Activated T-helper 2 cell treated with anti-CD3 and anti-CD28 coated beads, Interferon-gamma antibody, Interleukin-2, Interleukin-4, amounts not matched to agents 10 μg/mL and 5 μg/mL and 100 μg/mL, durations not matched to agents 14 hours and 24 hours and 36 hours (primary cell): ENCODE measurements around the gene CISTR. TPM values are rescaled to one million over a fixed set of nuclear protein-coding genes. Genes with fewer than 3 reads are reported as not detected.

Experiments used
- DNase-seq: peaks from one replicate; pipeline ENCODE4 v3.0.0; 2021; ENCODE audit warnings: low spot score
- H3K27ac Mint-ChIP-seq: one replicate; pipeline ENCODE4 v1.8.0; 2021; ENCODE audit warnings: mixed read lengths
- H3K27me3 Mint-ChIP-seq: one replicate; pipeline ENCODE4 v1.8.0; 2021; ENCODE audit warnings: low read depth, mixed read lengths
- H3K36me3 Mint-ChIP-seq: one replicate; pipeline ENCODE4 v1.8.0; 2021; ENCODE audit warnings: low read depth, mixed read lengths
- H3K4me1 Mint-ChIP-seq: one replicate; pipeline ENCODE4 v1.8.0; 2021; ENCODE audit warnings: low read depth, mixed read lengths
- H3K4me3 Mint-ChIP-seq: one replicate; pipeline ENCODE4 v1.8.0; 2021; ENCODE audit warnings: low read depth, mild to moderate bottlenecking, moderate library complexity, mixed read lengths
- H3K9me3 Mint-ChIP-seq: one replicate; pipeline ENCODE4 v1.8.0; 2021; ENCODE audit warnings: mixed read lengths
- intact Hi-C: fragments of 100-400 bp; cut with micrococcal nuclease; formaldehyde crosslinking; loops from one replicate; pipeline ENCODE4 v1.15.1; 2023
- total RNA-seq: library from RNA; stranded (reverse); gene quantifications from 2 replicates; pipeline ENCODE4 v1.2.3, GENCODE V29; 2022

Gene CISTR
- total RNA-seq, 1 donor from 2014 or later, result not detected

DNA sequence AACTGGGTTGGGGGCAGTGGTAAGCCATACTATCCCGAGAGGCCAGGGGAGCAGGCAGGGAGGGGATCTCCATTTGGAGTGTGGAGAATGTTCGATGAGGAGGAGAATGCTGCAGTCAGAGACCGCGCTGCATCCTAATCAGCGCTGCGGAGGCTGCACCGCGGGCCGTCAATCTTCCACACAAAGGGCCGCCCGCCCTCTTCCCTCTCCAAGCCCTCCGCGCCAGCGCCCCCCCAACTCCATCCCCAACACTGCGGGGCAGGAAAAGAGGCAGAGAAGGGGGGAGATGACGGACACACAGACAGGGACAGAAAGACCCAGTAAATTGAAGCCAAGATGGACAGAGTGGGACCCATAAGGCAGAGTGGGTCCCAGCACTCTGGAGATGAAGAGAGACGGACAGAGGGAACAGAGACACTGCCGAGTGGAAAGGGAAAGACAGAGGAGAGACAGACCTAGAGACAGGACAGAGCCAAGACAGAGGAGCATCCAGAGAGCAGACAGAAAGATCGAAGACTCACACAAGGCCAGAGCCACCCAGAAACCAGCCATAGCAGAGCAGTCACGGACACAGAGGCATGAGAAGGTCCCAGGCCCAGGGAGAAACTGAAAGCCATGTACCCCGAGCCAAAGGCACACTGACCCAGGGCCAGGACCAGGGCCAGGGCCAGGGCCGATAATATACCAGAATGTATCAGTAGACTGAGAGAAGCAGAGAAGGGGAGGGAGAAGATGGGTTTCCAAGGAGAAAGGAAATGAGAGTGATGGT lies 3.5 kb downstream of the CISTR start:
- H3K27ac Mint-ChIP-seq, result no peak overlapping the region
- H3K27me3 Mint-ChIP-seq, result peaks cover 25% of the 10 kb centered on the region
- H3K4me3 Mint-ChIP-seq, result no peak overlapping the region
- H3K9me3 Mint-ChIP-seq, result no peaks in the 10 kb centered on the region
- H3K36me3 Mint-ChIP-seq, result no peaks in the 10 kb centered on the region
- H3K4me1 Mint-ChIP-seq, result peaks cover 16% of the 10 kb centered on the region
- intact Hi-C loops, result loop anchor here (10.0 kb wide), 2 partner anchors 203 to 437 kb away; partner anchors contain the start of gene SMUG1
- no peak for DNase-seq

DNA sequence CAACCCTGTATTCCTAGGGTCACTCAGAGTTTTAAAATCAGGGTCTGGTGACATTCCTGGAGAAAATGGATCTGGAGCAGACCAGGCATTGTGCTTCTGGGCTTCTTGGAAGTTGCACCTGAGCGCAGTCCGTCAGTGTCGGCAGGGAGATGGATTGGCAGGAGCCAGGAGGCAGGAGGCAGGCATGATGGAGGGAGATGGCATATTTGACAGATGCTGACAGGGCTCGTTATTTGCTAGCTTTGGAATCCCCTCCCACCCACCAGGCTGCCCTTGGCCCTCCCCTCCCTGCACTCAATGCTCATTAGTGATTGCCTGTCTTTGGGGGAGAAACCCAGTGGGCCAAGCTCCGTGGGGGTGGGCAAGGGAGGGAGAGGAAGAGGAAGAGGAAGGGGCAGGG lies 4.7 kb downstream of the CISTR start:
- intact Hi-C loops, result loop anchor here (10.0 kb wide), 2 partner anchors 202 to 438 kb away; partner anchors contain the start of gene SMUG1
- DNase-seq, result no peak
- H3K27ac Mint-ChIP-seq, result no peak overlapping the region
- H3K27me3 Mint-ChIP-seq, result peaks cover 35% of the 10 kb centered on the region
- no peaks in the 10 kb centered on the region for H3K9me3 Mint-ChIP-seq
- peaks cover 16% of the 10 kb centered on the region for H3K4me1 Mint-ChIP-seq
- no peak overlapping the region for H3K4me3 Mint-ChIP-seq
- H3K36me3 Mint-ChIP-seq, result no peaks in the 10 kb centered on the region

DNA sequence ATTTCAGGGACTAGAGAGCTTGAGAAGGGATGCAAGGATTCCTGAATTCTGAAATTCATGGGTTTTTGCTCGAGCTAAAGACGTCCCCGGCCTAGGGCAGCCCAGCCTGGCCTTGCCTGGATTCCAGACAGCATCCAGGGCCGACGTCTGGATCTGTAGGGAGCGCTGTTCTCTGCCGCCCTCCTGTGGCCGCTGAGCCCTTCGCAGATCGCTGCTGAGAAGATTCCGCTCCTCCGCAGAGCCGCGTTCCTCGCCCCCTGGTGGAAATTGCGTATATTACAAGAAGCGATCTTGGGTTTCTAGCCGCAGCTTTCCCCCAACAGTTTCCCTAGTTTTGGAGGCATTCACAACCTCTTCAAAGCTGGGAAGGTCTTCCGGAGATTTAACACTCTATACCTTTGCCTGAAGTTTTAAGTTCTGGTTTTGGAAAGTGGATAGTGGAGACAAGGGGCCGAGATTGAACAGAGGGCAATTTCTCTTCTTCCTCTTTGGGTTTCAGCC lies 5.1 kb downstream of the CISTR start:
- no peak overlapping the region for H3K27ac Mint-ChIP-seq

GRCh38 chr12:53744751-53745150 lies 7.0 kb downstream of the CISTR start:
- Mint-ChIP-seq H3K9me3 (no peaks in the 10 kb centered on the region), H3K4me3 (no peak overlapping the region), H3K4me1 (peaks cover 10% of the 10 kb centered on the region), H3K27me3 (peaks cover 36% of the 10 kb centered on the region), H3K27ac (no peak overlapping the region), H3K36me3 (no peaks in the 10 kb centered on the region)
- intact Hi-C loops, result loop anchor here (10.0 kb wide), 2 partner anchors 200 to 440 kb away; partner anchors contain the start of gene SMUG1
- DNase-seq, result no peak

More for the DNA sequence above, 5.1 kb downstream of the CISTR start:
- DNase-seq, result peak; percentile 80
- no peaks in the 10 kb centered on the region for H3K36me3 Mint-ChIP-seq
- intact Hi-C loops, result loop anchor here (1.0 to 10.0 kb wide), 3 partner anchors 45 to 438 kb away; partner anchors contain the start of gene SMUG1
- no peak overlapping the region for H3K4me3 Mint-ChIP-seq
- peaks cover 36% of the 10 kb centered on the region for H3K27me3 Mint-ChIP-seq
- peaks cover 16% of the 10 kb centered on the region for H3K4me1 Mint-ChIP-seq
- H3K9me3 Mint-ChIP-seq, result no peaks in the 10 kb centered on the region

- intact Hi-C loops, result loop anchor here (10.0 kb wide), 2 partner anchors 199 to 441 kb away; partner anchors contain the start of gene SMUG1
- no peak overlapping the region for H3K27ac Mint-ChIP-seq
- no peak overlapping the region for H3K4me3 Mint-ChIP-seq
- no peaks in the 10 kb centered on the region for H3K36me3 Mint-ChIP-seq
- H3K9me3 Mint-ChIP-seq, result no peaks in the 10 kb centered on the region
- DNase-seq, result no peak
- H3K4me1 Mint-ChIP-seq, result peaks cover 14% of the 10 kb centered on the region
- peaks cover 42% of the 10 kb centered on the region for H3K27me3 Mint-ChIP-seq
Measured at GRCh38 chr12:53744130-53744441, 7.7 kb downstream of the CISTR start.

DNA sequence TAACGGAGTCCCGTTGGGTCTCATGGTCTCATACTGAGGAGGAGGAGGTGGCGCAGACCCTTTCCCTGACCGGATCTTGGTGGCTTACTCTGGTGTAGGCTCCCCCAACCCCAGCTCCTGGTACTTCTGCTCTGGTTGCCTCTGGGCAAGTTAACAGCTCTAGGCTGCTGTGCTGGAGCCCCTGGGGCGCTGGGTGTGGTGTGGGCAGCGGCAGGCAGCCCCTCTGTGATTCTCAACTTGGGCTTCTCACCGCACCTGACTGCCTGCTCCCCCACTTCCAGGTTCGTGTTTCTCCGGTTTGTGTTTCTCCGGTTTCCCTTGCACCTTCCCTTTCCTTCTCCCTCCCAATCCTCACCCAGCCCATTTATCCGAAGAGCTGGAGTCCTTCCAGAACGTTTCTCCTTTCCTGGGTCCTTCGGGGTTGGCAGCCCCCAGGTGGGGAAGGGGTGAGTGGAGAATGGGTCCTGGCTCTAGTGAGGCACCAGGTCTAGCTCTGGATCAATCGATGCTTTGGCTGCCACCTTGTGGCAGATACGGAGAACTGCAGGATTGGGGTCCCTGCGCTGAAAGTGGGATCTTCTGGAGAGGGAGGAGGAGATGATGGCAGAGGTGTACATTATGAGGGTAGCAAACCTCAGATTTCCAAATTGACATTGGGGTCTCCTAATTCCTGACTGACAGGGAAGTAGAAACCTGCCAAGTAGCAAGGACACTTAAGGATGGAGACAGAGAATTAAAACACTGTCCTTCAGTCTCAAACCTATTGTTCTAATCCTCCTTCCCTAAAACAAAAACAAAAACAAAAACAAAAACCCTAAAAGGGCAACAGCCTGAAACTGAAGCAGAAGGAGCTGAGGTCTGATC lies 8.3 kb downstream of the CISTR start:
- Mint-ChIP-seq H3K36me3 (no peaks in the 10 kb centered on the region), H3K4me3 (peak overlapping the region; percentile 45), H3K9me3 (no peaks in the 10 kb centered on the region), H3K27me3 (peaks cover 47% of the 10 kb centered on the region), H3K4me1 (peaks cover 19% of the 10 kb centered on the region), H3K27ac (no peak overlapping the region)
- DNase-seq, result peak; percentile 50
- intact Hi-C loops, result loop anchor here (10.0 kb wide), 2 partner anchors 199 to 441 kb away; partner anchors contain the start of gene SMUG1

- Mint-ChIP-seq H3K36me3 (no peaks in the 10 kb centered on the region), H3K27me3 (peaks cover 67% of the 10 kb centered on the region), H3K4me1 (peaks cover 9% of the 10 kb centered on the region), H3K27ac (no peak overlapping the region), H3K4me3 (no peak overlapping the region), H3K9me3 (no peaks in the 10 kb centered on the region)
- intact Hi-C loops, result loop anchor here (10.0 kb wide), 2 partner anchors 195 to 445 kb away; partner anchors contain the start of gene SMUG1
- DNase-seq, result no peak
Measured at GRCh38 chr12:53740130-53740491, 11.7 kb downstream of the CISTR start.

DNA sequence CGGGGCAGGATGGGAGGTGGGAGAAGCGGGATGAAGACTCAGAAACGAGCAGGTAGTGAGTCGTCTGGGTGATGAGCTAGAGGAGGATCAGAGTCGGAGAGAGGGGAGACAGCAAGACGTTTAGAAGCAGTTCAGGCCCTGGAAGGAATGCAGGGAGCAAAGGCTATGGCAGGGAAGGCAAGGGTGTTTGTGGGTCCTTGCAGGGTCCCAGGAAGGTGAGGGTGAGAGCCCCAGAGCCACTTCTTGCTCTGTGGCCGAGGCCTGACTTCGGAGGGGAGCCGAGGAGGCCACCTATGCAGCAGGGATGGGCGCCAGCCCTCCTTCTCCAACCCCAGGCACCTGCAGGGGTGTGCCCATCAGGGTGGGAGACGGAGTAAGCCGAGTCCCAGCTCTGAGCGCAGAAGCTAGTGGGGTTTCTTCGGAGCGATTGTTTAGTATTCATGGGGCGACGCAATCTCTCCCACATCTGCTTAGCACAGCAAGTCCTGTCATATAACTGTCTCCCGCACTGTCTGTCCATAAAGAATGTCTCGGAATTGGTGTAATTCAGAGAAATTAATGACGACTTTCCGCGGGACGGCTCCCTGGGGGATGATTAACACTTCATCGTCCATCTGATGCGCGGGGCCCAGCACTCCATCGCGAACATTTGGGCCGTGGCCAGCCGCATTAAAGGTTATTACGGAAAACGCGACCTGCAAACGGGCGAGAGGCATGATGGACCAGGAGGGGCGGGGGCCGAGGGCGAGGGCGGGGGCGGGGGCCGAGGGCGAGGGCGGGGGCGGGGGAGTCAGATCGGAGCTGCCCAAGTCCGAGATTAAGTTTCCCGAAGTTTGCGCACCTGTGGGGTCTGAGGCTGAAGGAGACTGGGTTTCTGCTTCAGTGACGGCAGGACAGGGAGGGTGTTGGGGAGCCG lies 12.3 kb downstream of the CISTR start:
- intact Hi-C loops, result loop anchor here (10.0 kb wide), 2 partner anchors 195 to 445 kb away; partner anchors contain the start of gene SMUG1
- peaks cover 9% of the 10 kb centered on the region for H3K4me1 Mint-ChIP-seq
- H3K27ac Mint-ChIP-seq, result no peak overlapping the region
- no peaks in the 10 kb centered on the region for H3K9me3 Mint-ChIP-seq
- H3K27me3 Mint-ChIP-seq, result peaks cover 67% of the 10 kb centered on the region
- H3K36me3 Mint-ChIP-seq, result no peaks in the 10 kb centered on the region
- no peak for DNase-seq
- H3K4me3 Mint-ChIP-seq, result no peak overlapping the region

DNA sequence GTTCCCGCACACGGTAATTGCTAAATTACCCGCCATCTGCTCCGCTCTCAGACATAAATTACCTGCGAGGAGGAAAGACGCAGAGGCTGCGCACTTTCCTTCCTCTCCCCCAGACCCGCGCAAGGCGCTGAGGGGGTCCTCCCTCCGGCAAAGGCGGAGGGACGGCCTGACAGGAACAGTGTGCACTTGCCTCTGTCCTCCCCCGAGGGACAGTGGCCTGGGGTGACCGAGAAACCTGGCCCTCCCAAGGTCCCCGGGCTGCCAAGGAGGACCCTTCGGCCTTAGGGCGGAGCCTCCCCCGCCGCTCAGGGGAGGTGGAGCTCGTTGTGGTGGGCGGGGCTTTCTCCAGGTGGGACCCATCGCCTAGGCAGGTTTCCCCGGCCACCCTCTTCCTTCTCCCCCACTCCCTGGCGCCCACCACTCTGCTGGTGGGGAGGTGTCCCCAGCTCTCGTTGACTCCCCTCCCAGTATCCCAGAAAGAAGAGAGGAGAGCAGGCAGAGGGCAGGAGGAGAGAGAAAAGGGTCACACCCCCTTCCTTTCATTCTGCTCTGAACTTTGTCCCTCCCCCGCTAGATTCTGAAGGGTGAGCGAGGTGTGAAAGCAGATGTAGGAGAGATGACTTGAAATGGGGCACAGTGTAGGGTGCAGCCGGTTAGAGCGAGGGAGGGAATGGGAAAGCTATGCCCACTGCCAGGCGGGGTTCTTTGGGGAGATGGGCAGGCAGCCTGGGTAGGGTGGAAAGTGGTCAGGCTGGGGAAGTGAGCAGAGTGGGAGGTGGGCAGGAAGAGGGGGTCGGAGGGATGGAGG lies 13.2 kb downstream of the CISTR start:
- DNase-seq, result no peak
- H3K27ac Mint-ChIP-seq, result no peak overlapping the region
- H3K27me3 Mint-ChIP-seq, result peaks cover 65% of the 10 kb centered on the region
- H3K9me3 Mint-ChIP-seq, result no peaks in the 10 kb centered on the region
- H3K4me1 Mint-ChIP-seq, result peaks cover 12% of the 10 kb centered on the region
- intact Hi-C loops, result no loop called here
- no peaks in the 10 kb centered on the region for H3K36me3 Mint-ChIP-seq
- H3K4me3 Mint-ChIP-seq, result no peak overlapping the region

GRCh38 chr12:53737951-53738405 lies 13.8 kb downstream of the CISTR start:
- no peak overlapping the region for H3K27ac Mint-ChIP-seq
- H3K4me3 Mint-ChIP-seq, result peak overlapping the region; percentile 20
- no peak for DNase-seq
- H3K9me3 Mint-ChIP-seq, result no peaks in the 10 kb centered on the region
- H3K27me3 Mint-ChIP-seq, result peaks cover 64% of the 10 kb centered on the region
- H3K36me3 Mint-ChIP-seq, result no peaks in the 10 kb centered on the region
- peaks cover 12% of the 10 kb centered on the region for H3K4me1 Mint-ChIP-seq
- intact Hi-C loops, result no loop called here

GRCh38 chr12:53737093-53737808 lies 14.5 kb downstream of the CISTR start:
- no peak overlapping the region for H3K4me3 Mint-ChIP-seq

More at GRCh38 chr12:53737093-53737808, 14.5 kb downstream of the CISTR start:
- DNase-seq, result no peak
- Mint-ChIP-seq H3K9me3 (no peaks in the 10 kb centered on the region), H3K36me3 (no peaks in the 10 kb centered on the region), H3K27me3 (peaks cover 61% of the 10 kb centered on the region), H3K27ac (no peak overlapping the region), H3K4me1 (peaks cover 12% of the 10 kb centered on the region)
- intact Hi-C loops, result no loop called here
